Neural progenitor cell (in vitro differentiated cells): ENCODE data around the gene PUS10. TPM values are rescaled to one million over a fixed set of nuclear protein-coding genes. Genes with fewer than 3 reads are reported as not detected.
"Not testable (repeated sequence)": the region's sequence is repeated elsewhere in the genome, so short reads cannot be mapped to it uniquely, and the experiment has no call there.

ENCODE experiments used
- DNase-seq: peaks from one replicate; pipeline ENCODE4 v3.0.0-alpha.2; 2016; ENCODE audit warnings: low spot score
- H2AFZ ChIP-seq: fragments of 200-600 bp; sonication (generic); replicated peaks from 2 replicates; pipeline ENCODE4 v1.6.1; 2016; ENCODE audit warnings: antibody characterized with exemption
- H3F3A ChIP-seq: fragments of 200-600 bp; sonication (generic); 2 replicates; pipeline ENCODE4 v1.6.1; 2016; ENCODE audit warnings: antibody characterized with exemption, low read depth
- H3K27ac ChIP-seq: fragments of 200-600 bp; sonication (generic); 2 replicates; pipeline ENCODE4 v1.5.1; 2016; ENCODE audit warnings: mild to moderate bottlenecking
- H3K27me3 ChIP-seq: fragments of 200-600 bp; sonication (generic); 2 replicates; pipeline ENCODE4 v1.6.1; 2016; ENCODE audit warnings: mild to moderate bottlenecking, moderate library complexity
- H3K36me3 ChIP-seq: fragments of 200-600 bp; sonication (generic); 2 replicates; pipeline ENCODE4 v1.5.1; 2016
- H3K4me1 ChIP-seq: fragments of 200-600 bp; sonication (generic); 2 replicates; pipeline ENCODE4 v1.6.1; 2016; ENCODE audit warnings: mixed run types
- H3K4me2 ChIP-seq: fragments of 200-600 bp; sonication (generic); 2 replicates; pipeline ENCODE4 v1.6.1; 2016
- H3K4me3 ChIP-seq: fragments of 200-600 bp; sonication (generic); 2 replicates; pipeline ENCODE4 v1.5.1; 2016
- H3K79me2 ChIP-seq: fragments of 200-600 bp; sonication (generic); 2 replicates; pipeline ENCODE4 v1.6.1; 2016; ENCODE audit warnings: low read depth
- H3K9ac ChIP-seq: fragments of 200-600 bp; sonication (generic); 2 replicates; pipeline ENCODE4 v1.6.1; 2016
- H3K9me3 ChIP-seq: fragments of 200-600 bp; sonication (generic); 2 replicates; pipeline ENCODE4 v1.5.1; 2016; ENCODE audit warnings: low read depth
- H4K20me1 ChIP-seq: fragments of 200-600 bp; sonication (generic); 2 replicates; pipeline ENCODE4 v1.6.1; 2016; ENCODE audit warnings: low read depth
- H3K27ac Mint-ChIP-seq: 3 replicates; pipeline ENCODE4 v1.8.0; 2021; ENCODE audit warnings: mixed read lengths
- H3K27me3 Mint-ChIP-seq: 2 replicates; pipeline ENCODE4 v1.8.0; 2022; ENCODE audit warnings: low read depth, mild to moderate bottlenecking, inconsistent platforms, moderate library complexity, mixed read lengths; ENCODE audit not compliant: insufficient read depth
- H3K36me3 Mint-ChIP-seq: 3 replicates; pipeline ENCODE4 v1.8.0; 2021; ENCODE audit warnings: mixed read lengths
- H3K4me1 Mint-ChIP-seq: 3 replicates; pipeline ENCODE4 v1.8.0; 2021; ENCODE audit warnings: mixed read lengths
- H3K4me3 Mint-ChIP-seq: 3 replicates; pipeline ENCODE4 v1.8.0; 2021; ENCODE audit warnings: mild to moderate bottlenecking, moderate library complexity, mixed read lengths
- H3K9me3 Mint-ChIP-seq: 3 replicates; pipeline ENCODE4 v1.8.0; 2020; ENCODE audit warnings: mixed read lengths
- CTCF ChIP-seq: fragments of 200-600 bp; sonication (generic); IDR thresholded peaks from 2 replicates; pipeline ENCODE4 v1.5.1; 2017; ENCODE audit warnings: antibody characterized with exemption, mild to moderate bottlenecking
- EZH2 ChIP-seq: fragments of 200-600 bp; sonication (generic); IDR thresholded peaks from 2 replicates; pipeline ENCODE4 v1.6.1; 2017; ENCODE audit warnings: antibody characterized with exemption, mild to moderate bottlenecking, moderate library complexity
- EZH2phosphoT487 ChIP-seq: fragments of 200-600 bp; sonication (generic); IDR thresholded peaks from 2 replicates; pipeline ENCODE4 v1.6.1; 2017; ENCODE audit warnings: antibody characterized with exemption
- total RNA-seq: library from RNA; depleted of rRNA; stranded (reverse); fragments of >200 nt; gene quantifications from 2 replicates; pipeline ENCODE4 v1.2.3, GENCODE V29; 2015; ENCODE audit warnings: low replicate concordance

The PUS10 gene
- total RNA-seq, 1 donor from 2014 or later, result 11.3 TPM

GRCh38 chr2:60936757-60937156 is 81.3 kb downstream of the PUS10 start:
- no peaks in the 10 kb centered on the region for H3K36me3 Mint-ChIP-seq
- Histone ChIP-seq H3K27ac (no peak overlapping the region), H3K4me1 (no peaks in the 10 kb centered on the region), H3K27me3 (no peaks in the 10 kb centered on the region), H3K36me3 (no peaks in the 10 kb centered on the region), H4K20me1 (no peaks in the 10 kb centered on the region), H3F3A (no peaks in the 10 kb centered on the region), H3K79me2 (no peaks in the 10 kb centered on the region), H3K9ac (no peak overlapping the region), H3K9me3 (no peaks in the 10 kb centered on the region), H3K4me3 (no peak overlapping the region), H2AFZ (no peak overlapping the region), H3K4me2 (no peak overlapping the region)
- H3K4me1 Mint-ChIP-seq, result no peaks in the 10 kb centered on the region
- H3K4me3 Mint-ChIP-seq, result no peak overlapping the region
- TF ChIP-seq EZH2phosphoT487 (no peak), EZH2 (no peak), CTCF (no peak)
- no peak for DNase-seq
- H3K27me3 Mint-ChIP-seq, result peaks cover 2% of the 10 kb centered on the region
- no peaks in the 10 kb centered on the region for H3K9me3 Mint-ChIP-seq
- H3K27ac Mint-ChIP-seq, result no peak overlapping the region

- H3K4me3 Mint-ChIP-seq, result no peak overlapping the region
- no peaks in the 10 kb centered on the region for H3K9me3 Mint-ChIP-seq
- Histone ChIP-seq H3K79me2 (no peaks in the 10 kb centered on the region), H4K20me1 (no peaks in the 10 kb centered on the region), H3K36me3 (no peaks in the 10 kb centered on the region), H3F3A (no peaks in the 10 kb centered on the region), H3K4me1 (no peaks in the 10 kb centered on the region), H3K9ac (no peak overlapping the region), H2AFZ (no peak overlapping the region), H3K9me3 (no peaks in the 10 kb centered on the region), H3K27ac (no peak overlapping the region), H3K4me3 (no peak overlapping the region), H3K4me2 (no peak overlapping the region), H3K27me3 (no peaks in the 10 kb centered on the region)
- H3K27ac Mint-ChIP-seq, result no peak overlapping the region
- peaks cover 2% of the 10 kb centered on the region for H3K27me3 Mint-ChIP-seq
- no peaks in the 10 kb centered on the region for H3K36me3 Mint-ChIP-seq
- H3K4me1 Mint-ChIP-seq, result no peaks in the 10 kb centered on the region
- DNase-seq, result no peak
- TF ChIP-seq EZH2 (no peak), EZH2phosphoT487 (no peak), CTCF (no peak)
These were observed 83.8 kb downstream of the PUS10 start for GRCh38 chr2:60934165-60934722.

GRCh38 chr2:60932954-60933353 is 85.1 kb downstream of the PUS10 start:
- Mint-ChIP-seq H3K36me3 (peaks cover under 1% of the 10 kb centered on the region), H3K27me3 (peaks cover 2% of the 10 kb centered on the region), H3K9me3 (no peaks in the 10 kb centered on the region), H3K27ac (no peak overlapping the region), H3K4me1 (no peaks in the 10 kb centered on the region), H3K4me3 (no peak overlapping the region)
- Histone ChIP-seq H3K9me3 (no peaks in the 10 kb centered on the region), H2AFZ (no peak overlapping the region), H3K9ac (no peak overlapping the region), H3K27ac (no peak overlapping the region), H3F3A (no peaks in the 10 kb centered on the region), H3K27me3 (no peaks in the 10 kb centered on the region), H3K79me2 (no peaks in the 10 kb centered on the region), H3K4me2 (no peak overlapping the region), H3K4me3 (no peak overlapping the region), H3K36me3 (no peaks in the 10 kb centered on the region), H3K4me1 (no peaks in the 10 kb centered on the region), H4K20me1 (no peaks in the 10 kb centered on the region)
- DNase-seq, result no peak
- TF ChIP-seq EZH2 (no peak), CTCF (no peak), EZH2phosphoT487 (no peak)

DNA sequence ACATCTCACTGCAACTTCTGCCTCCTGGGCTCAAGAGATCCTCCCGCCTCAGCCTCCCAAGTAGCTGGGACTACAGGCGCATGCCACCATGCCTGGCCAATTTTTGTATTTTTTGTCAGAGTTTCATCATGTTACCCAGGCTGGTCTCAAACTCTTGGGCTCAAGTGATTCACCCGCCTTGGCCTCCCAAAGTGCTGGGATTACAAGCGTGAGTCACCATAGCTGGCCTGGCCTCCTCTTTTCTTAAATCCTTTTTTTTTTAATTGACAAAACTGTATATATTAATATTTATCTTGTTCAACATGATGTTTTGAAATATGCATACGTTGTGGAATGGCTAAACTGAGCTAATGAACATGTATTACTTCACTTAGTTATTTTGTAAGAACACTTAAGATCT is 86.0 kb downstream of the PUS10 start:
- H3K9me3 Mint-ChIP-seq, H4K20me1 ChIP-seq, DNase-seq, H3K9me3 ChIP-seq, H3K36me3 ChIP-seq, H2AFZ ChIP-seq, H3F3A ChIP-seq, H3K4me1 ChIP-seq, H3K4me3 ChIP-seq, H3K36me3 Mint-ChIP-seq, H3K27ac Mint-ChIP-seq, H3K79me2 ChIP-seq, H3K9ac ChIP-seq, H3K27me3 ChIP-seq, H3K27ac ChIP-seq, H3K4me2 ChIP-seq, H3K4me3 Mint-ChIP-seq, H3K27me3 Mint-ChIP-seq, H3K4me1 Mint-ChIP-seq: not testable (repeated sequence)
